Limb (tissue), 2 donors: ENCODE measurements around the gene FAM120A.

Experiments
- DNase-seq, 2 donors: peaks; one replicate each; pipeline ENCODE4 v3.0.0-alpha.2; 2016; ENCODE audit errors: extremely low spot score in 2 of 2

FAM120A gene

DNA sequence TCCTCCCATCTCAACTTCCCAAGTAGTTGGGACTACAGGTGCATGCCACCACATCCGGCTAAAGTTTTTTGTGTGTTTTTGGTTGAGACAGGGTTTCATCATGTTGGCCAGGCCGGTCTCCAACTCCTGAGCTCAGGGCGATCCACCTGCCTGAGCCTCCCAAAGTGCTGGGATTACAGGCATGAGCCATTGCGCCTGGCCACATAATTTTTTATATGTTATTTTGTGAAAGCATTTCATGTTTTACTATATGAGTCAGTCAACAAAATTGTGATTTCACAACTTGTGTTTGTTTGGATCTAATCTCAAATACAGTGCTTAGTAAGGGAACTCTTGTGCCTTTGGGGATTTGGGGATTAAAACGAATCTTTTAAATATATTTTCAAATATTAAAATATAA is 21.9 kb downstream of the FAM120A start:
- no peak for DNase-seq

DNA sequence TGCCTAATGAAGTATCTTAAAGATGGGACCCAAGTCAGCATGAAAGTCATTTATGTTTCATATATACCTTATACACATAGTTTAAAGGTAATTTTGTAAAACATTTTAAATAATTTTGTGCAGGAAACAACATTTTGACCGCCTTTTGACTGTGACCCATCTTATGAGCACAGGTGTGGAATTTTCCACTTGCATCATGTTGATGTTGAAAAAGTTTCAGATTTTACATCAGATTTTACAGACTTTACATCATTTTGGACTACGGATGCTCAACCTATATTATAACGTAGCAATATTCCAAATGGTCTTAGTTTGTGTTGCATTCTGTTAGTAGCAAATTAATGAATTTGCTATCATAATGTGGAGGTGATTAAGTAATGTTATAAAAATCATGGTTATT is 23.6 kb downstream of the FAM120A start:
- no peak for DNase-seq

DNA sequence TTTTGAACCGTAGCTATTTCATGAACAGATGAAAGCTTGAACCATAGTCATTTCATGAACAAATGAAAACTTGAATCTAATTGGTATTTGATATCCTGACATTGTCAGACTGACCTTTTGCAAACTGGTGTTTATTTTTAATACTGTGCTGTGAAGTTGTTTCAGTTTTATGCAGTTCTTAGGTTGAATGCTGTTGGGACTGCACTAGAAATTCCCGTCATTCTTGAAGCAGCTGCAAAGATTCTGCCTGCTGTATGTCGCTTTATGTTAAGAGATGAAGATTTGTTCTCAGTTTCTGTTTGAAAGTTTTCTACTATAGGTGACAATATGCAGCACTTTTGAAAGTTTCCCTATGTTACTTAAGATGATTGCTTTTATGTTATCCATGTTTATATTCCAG is 24.4 kb downstream of the FAM120A start:
- DNase-seq: no peak

DNA sequence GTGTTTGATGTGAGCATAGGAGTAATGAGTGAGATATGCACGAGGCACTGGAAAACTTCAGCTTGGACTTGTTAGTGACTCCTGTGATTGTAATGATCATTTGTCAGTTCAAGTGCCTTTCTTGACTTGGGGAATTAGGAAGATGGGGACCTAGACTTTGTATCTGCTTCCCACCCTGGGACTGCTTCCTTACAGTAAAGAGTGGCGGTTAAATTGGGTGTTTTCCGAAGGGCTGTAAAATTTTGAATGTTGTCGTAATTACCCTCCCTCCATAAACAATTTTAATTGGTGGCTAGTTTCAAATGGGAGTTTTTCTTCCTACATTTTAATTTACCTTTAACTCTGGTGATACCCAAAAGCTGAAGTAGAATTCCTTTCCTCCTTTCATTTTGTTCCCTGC is 25.4 kb downstream of the FAM120A start:
- DNase-seq: no peak

DNA sequence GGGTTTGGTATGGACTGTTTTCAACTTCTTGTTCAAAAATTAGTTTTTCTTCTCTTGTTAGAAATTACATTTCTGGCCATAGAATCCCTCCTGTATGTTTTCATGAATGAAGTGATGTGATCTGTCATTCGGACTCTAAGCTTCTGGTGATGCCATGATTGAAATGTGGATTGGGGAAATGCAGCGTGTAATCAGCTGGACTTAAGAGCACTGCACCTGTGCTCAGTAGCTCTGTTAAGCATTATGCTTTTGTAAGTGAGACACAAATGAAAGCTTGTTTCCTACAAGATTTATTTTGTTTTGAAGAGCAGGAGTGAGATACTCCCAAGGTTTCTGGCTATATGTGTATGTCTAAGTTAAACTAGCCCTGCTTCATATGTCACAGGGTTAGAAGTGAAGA is 25.9 kb downstream of the FAM120A start:
- no peak for DNase-seq

DNA sequence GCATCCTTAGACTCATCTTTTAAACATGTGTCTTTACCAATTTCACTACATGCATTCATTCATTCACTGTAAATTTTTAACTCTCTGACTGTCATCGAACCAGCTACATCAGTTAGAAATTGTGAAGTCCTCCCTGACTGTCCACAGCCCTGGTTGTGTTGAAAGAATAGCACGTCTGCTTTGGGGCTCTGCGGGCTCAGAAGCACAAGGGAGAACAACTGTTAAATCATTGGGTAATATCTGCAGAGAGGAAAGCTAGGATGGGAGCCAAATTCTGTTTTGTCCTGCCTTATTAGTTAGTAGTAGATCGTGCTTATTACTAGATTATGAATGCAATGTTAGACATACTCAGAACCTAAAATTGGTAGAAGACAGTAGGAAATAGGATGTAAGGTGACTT is 28.2 kb downstream of the FAM120A start:
- no peak for DNase-seq

DNA sequence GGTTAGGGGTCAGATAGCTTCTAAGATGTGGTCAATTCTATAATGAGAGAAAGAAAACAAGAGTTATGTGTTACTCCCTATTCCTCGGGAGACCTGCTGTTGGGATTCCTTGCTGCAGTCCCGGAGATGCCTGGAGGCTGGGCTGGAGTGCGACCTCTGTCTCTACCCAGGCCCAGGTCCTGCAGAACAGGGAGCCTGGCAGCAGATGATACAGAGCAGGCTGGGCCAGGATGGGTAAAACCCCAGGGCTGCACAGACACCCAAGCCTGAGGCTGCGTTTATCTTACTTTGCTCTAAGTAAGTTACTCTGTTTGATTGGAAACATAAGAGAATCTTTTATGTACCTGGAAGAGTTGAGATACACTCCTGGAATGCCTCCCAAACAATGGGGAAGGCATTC is 28.8 kb downstream of the FAM120A start:
- no peak for DNase-seq

DNA sequence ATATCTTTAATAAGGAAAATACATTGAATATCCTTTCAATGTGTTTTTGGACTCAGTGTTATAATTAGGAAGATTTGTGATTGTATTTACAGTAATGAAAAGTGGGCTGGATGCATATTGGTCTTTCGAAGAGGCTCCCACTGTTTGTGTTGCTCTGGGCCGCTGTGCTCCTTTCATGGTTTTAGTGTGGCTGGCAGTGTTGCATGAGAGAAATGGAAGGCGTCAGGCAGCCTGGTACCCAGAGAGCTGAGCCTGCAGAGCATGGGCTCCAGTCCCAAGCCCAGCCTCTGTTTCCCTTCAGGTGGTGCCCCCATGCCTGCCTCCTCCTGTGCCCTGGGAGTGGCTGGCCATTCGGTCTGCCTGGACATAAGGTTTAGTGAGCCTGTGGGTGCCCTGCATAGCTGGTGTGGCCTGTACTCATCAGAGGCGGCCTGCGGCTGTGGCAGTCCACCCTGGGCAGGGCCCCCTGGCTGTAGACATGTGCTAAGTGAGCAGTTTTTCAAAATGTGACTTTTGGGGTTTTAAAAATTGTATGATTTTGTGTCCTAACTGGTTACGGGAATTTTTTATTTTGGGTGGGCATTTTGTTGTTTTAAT is 29.3 kb downstream of the FAM120A start:
- no peak for DNase-seq

DNA sequence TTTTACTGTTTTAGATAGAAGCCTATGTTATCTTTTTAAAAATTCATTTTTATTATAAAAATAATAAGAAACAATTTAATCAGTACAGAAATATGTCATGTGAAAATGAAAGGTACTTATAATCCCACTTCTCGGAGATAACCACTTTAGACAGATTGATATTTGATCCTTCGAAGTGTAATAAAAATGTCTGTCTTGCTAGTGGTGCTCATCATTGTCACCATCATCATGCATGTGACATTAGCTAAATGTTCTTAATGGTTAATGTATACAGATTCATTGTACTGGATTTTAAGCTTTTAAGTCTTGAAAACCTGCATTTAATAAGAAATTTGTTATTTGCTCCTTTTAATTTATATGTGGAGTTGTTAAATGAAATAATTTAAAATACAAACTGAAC is 32.0 kb downstream of the FAM120A start:
- DNase-seq: no peak

DNA sequence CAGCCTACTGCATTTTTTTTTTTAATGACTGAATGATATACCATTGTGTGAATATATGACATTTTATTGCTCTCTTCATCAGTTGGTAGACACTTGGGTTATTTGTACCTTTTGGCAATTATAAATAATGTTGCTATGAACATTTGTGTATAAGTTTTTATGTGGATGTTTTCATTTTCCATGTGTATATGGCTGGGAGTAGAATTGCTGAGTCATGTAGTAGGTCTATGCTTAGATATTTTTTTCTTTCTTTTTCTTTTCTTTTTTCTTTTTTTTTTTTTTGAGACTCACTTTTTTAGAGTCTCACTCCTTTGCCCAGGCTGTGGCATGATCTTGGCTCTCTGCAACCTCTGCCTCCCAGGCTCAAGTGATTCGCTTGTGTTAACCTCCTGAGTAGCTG is 34.8 kb downstream of the FAM120A start:
- no peak for DNase-seq

DNA sequence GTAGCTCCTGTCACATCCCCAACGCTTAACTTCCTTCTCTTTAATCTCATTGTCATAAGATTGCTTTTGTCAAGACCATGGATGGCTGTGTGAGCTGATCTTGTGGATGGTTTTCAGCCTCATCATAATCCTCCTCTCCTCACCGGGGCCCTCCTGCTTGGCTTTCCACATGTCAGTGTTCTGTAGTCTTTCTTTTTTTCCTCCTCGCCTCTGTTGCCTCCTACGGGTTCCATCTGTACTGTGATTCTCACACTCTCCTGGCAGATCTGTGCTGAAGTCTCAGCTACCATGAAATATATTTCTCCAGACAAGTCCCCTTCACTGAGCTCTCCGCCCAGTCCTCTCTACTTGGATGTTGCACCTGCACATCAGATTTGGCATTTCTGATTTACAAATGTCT is 36.8 kb downstream of the FAM120A start:
- no peak for DNase-seq

DNA sequence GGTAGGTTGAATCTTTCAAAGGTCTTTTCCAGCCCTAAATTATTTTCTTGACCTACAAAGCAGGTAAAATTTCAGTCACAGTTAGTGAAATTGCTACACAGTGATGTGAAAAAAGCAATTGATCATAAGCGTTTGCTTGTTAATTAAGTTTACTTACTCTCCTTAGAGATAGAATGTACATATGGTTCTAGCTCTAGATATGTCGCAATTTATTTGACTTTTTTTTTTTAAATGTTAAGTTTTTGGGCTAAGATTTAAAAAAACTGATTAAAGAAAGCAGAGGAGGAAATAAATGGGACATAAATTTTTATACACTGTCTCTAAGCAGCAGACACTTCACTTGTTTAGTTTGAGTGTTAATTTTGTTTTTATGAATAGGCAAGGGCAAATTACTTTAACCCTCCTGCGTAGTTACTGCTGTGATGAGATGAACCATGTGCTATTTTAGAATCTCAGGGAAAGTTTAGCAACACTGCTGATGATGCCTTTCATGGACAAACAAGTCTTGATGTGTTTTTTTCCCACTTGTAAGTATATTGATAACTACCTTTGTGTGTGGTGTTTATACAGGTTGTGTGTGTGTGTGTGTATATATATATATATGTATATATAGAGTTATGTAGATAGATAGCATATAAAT is 40.2 kb downstream of the FAM120A start:
- DNase-seq: no peak

DNA sequence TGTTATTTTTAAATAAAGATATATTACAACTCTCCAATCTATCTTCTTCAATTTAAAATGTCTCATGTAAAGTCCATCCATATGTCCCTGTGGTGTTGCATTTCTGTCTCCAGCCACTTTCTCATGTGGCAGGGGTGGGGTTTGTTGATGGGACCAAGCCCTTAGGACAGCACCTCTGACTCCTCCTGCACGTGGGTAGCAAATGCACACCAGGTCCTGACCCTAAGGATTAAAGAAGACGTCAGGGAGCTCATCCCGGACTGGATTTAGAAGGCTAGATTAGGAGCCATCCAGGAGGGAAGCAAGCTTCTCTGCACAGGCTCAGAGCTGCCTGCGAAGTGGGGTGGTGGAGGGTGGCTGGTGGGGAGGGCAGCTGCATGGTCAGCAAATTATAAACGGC is 40.8 kb downstream of the FAM120A start:
- no peak for DNase-seq

DNA sequence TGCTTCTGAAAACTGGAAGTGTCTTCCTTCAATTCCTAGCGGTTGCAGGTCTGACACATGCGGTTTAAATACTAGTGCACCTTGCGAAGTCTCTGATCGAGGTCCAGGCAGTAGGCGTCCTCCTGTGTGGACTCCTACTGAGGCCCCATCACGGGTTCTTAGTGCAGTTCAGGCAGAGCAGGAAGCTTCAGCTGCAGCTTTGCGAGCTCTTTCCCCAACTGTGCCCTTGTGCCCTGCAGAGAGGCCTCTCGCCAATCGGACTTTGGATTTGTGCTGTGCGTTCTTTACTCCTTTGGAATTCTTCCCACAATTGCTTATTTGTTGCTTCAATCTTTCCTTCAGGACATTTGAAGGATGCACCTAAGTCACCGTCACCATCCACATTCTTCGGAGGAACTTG is 42.5 kb downstream of the FAM120A start:
- DNase-seq: no peak

DNA sequence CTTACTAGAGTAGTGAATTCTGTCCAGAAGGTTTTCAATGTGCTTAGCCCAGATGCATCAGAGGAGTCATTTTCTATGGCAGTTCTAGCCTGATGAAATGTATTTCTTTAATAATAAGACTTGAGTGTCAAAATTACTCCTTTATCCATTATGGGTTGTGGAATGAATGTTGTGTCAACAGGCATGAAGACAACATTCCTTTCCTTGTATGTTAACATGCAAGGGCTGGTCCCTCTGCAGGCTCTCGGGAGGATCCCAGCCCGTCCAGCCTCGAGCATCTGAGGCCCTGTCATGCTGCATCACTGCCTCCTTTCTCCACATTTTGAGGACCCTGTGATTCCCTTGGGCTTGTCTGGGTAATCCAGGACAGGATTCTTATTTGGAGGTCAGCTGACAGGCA is 44.8 kb downstream of the FAM120A start:
- no peak for DNase-seq

DNA sequence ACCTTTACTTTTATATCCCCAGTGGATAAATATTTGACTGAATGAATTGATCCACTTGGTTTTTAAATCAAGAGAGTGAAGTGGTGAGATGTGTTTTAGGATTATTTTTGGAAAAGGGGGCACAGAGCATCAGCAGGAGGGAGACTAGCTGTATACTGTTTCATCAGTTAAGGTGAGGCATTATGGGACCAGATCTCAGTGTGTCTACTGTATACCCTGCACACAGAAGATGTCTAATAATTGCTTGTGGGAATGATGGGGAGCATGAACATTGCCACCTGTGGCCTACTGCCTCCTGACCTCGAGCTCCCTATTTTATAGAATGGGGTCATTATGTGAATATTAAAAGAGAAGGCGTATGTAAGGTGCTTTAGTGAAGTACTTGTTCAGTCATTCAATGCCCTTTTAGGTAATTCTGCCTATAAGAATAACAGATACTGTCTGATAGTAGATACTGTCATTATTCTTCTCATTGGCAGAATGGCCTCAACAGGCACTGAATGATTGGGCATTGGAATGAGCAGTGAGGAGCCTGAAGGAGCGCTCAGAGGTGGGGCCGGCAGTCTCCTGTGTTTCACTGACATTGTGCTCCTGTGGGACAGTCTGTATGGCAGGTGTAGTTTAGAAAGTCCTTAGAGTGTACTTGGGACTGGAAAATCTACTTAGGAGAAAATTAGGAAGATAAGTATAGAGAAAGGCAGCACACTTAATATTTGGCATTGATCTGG is 49.2 kb downstream of the FAM120A start:
- no peak for DNase-seq

DNA sequence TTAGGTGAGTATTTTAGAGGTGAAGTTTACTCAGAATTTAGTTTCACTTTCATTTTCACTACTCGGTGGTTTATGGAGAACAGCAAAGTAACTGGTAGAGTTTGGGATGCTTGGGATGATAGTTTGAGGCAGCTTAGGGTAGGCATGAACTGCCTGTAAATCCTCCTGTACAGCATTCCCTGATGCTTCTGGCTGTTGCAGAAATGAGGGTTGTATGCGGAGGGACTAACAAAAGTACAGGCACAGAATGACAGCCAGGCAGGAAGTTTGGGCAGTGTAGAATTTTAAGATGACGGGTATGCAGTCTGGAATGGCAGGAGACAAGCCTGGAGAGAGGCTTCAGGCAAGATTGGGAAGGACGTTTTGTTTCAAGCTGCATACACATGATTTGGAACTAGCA is 49.9 kb downstream of the FAM120A start:
- DNase-seq: no peak

DNA sequence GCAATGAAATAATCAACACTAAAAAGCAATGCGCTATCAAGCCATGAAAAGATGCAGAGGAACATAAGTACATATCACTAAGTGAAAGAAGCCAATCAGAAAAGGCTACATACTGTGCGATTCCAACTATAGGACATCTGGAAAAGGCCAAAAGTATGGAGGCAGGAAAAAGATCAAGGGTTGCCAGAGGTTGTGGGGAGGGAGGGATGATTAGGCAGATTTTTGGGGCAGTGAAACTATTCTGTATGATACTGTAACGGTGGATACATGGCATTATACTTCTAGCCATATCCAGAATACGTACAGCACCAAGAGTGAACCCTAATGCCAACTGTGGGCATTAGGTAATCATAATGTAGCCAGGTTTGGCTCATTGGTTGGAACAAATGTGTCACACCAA is 51.9 kb downstream of the FAM120A start:
- no peak for DNase-seq

DNA sequence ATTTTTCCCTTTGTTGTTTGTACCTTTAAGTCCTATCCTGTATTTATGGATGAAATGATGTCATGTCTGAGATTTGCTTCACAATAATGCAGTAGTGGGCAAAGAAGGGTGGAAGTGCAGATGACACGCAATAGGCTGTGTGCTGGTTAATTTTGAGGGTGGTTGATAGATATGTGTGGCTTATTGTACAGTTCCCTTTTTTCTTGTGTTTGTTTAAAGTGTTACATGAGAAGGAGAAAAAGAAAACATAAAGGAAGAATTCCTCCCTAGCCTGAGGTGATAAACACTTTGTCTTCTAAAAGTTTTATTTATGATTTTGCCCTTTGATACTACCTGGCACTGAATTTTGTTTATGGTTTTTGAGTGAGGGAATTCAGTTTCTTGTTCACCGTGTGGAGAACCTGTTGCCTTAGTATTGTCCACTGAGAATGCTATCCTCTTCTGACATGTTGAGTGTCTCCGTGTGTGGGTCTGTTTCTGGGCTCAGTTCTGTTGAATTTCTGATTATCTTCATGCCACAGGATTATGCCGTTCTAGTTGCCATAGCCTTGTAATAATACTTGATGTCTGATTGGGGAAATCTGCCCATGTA is 54.2 kb downstream of the FAM120A start:
- no peak for DNase-seq

DNA sequence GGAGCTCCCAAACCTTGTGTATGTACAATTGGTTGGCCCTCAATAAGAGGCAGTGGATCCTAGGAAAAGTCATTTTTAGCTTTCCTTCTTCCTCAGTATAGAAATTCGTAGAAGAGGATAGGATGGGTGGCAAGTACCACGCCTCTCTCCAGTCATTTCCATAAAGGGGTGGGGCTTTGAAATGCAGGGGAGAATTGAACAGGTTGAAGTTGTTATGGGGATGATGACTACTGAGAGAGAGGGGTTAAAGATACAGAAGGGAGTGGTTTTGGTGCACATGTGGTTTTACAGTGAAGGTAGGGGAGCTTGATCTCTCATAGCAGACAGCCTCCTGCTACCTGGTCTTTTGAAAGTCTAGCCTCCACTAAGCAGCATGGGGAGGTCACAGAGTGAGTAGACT is 56.3 kb downstream of the FAM120A start:
- no peak for DNase-seq

DNA sequence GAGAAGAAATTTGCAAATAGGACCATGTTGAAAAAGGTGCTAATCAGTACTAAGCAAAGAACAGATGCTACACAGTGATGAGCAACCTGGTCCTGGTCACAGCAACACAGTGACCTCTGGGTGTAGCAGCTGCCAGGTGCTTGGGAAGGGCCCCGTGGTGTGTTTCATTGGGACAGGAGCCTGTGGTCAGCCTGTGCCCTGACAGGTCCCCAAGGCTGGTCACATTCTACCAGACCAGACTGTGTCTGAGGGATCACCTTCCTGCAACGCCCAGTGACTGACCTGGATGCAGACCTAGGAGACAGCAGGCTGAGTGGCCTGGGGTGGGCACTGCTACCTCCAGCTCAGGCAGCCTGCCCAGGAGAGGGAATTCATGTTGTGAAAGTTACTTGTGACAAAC is 56.7 kb downstream of the FAM120A start:
- no peak for DNase-seq

DNA sequence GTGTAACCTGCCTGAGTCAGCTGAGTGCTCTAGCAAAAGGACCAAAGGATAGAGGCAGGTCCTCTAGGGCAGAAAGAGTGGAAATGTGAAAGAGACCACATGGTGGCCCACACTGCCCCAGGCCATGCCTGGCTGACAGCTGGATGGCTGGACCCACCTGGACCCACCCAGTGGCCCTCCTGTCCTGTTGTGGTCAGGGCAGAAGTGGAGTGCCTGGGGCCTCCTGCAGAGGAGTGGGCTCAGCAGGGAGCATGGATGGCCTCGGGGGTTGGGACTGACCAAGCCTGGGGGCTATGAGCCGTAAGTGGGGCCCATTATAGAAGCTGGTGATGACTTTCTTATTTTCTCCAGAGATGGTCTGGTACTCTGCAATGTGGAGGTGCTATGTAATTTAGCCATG is 57.6 kb downstream of the FAM120A start:
- DNase-seq: no peak

DNA sequence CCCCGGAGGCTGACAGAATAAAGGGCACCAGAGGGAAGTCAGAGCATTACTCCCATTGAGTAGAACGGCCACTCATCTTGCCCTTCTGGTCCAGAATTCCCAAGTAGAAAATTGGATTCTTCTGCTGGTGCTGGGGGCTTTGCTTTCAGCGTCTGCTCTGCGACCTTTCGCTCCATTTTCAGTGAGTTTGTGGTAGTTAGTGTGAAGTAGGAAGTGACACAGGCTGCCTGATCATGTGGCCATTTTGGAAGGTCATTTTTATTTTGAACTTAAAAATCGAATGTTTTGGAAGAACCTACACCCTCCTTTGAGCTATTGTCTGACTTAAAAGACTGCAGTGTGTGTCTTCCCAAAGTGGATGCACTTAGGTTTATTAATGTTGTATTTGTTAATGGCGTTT is 58.6 kb downstream of the FAM120A start:
- DNase-seq: no peak
